Panc1 (cell line): ENCODE measurements around the gene FAM117A.

Experiments
- POLR2AphosphoS5 ChIP-seq: IDR thresholded peaks from 2 replicates; pipeline ENCODE4 v1.6.1; 2012; ENCODE audit warnings: mild to moderate bottlenecking, low read depth, low read length, moderate library complexity
- SIN3A ChIP-seq: IDR thresholded peaks from 2 replicates; pipeline ENCODE4 v1.6.1; 2012; ENCODE audit warnings: low read depth, mild to moderate bottlenecking, low read length, moderate library complexity, borderline replicate concordance; ENCODE audit not compliant: insufficient read depth
- TCF7L2 ChIP-seq: IDR thresholded peaks from 2 replicates; pipeline ENCODE4 v1.6.1; 2011; ENCODE audit warnings: mild to moderate bottlenecking, low read depth, low read length, inconsistent platforms
- TF ChIP-seq, protein P1 (sequence below): fragments of 450-650 bp; IDR thresholded peaks from 2 replicates; pipeline ENCODE4 v1.5.1; 2017; ENCODE audit warnings: mild to moderate bottlenecking
- TF ChIP-seq, protein P2 (sequence below), 2 experiments: IDR thresholded peaks; 2 replicates each; pipeline ENCODE4 v1.6.1; 2011 to 2012; ENCODE audit warnings: low read depth in 2 of 2, control low read depth in 1 of 2, low read length in 1 of 2, mild to moderate bottlenecking in 1 of 2, moderate library complexity in 1 of 2; ENCODE audit not compliant: insufficient read depth in 1 of 2

GRCh38 chr17:49762151-49762941 lies 1.6 kb downstream of the FAM117A start:
- TF ChIP-seq, protein P1, sequence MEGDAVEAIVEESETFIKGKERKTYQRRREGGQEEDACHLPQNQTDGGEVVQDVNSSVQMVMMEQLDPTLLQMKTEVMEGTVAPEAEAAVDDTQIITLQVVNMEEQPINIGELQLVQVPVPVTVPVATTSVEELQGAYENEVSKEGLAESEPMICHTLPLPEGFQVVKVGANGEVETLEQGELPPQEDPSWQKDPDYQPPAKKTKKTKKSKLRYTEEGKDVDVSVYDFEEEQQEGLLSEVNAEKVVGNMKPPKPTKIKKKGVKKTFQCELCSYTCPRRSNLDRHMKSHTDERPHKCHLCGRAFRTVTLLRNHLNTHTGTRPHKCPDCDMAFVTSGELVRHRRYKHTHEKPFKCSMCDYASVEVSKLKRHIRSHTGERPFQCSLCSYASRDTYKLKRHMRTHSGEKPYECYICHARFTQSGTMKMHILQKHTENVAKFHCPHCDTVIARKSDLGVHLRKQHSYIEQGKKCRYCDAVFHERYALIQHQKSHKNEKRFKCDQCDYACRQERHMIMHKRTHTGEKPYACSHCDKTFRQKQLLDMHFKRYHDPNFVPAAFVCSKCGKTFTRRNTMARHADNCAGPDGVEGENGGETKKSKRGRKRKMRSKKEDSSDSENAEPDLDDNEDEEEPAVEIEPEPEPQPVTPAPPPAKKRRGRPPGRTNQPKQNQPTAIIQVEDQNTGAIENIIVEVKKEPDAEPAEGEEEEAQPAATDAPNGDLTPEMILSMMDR = no peak
- TF ChIP-seq TCF7L2 (no peak), SIN3A (no peak), POLR2AphosphoS5 (no peak)
- TF ChIP-seq, protein P2, sequence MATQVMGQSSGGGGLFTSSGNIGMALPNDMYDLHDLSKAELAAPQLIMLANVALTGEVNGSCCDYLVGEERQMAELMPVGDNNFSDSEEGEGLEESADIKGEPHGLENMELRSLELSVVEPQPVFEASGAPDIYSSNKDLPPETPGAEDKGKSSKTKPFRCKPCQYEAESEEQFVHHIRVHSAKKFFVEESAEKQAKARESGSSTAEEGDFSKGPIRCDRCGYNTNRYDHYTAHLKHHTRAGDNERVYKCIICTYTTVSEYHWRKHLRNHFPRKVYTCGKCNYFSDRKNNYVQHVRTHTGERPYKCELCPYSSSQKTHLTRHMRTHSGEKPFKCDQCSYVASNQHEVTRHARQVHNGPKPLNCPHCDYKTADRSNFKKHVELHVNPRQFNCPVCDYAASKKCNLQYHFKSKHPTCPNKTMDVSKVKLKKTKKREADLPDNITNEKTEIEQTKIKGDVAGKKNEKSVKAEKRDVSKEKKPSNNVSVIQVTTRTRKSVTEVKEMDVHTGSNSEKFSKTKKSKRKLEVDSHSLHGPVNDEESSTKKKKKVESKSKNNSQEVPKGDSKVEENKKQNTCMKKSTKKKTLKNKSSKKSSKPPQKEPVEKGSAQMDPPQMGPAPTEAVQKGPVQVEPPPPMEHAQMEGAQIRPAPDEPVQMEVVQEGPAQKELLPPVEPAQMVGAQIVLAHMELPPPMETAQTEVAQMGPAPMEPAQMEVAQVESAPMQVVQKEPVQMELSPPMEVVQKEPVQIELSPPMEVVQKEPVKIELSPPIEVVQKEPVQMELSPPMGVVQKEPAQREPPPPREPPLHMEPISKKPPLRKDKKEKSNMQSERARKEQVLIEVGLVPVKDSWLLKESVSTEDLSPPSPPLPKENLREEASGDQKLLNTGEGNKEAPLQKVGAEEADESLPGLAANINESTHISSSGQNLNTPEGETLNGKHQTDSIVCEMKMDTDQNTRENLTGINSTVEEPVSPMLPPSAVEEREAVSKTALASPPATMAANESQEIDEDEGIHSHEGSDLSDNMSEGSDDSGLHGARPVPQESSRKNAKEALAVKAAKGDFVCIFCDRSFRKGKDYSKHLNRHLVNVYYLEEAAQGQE (IDR thresholded peaks at IDR 0.05; ENCODE audit: insufficient read depth in 1 of 2, low read depth in 2 of 2, low read length in 1 of 2) = no peak
